Measurements from ENCODE around the gene SRRT. TPM values are rescaled to one million over a fixed set of nuclear protein-coding genes. Genes with fewer than 3 reads are reported as not detected.
A peak's percentile ranks its signal among the peaks of the same experiment; 100 is the strongest.
"Not testable (repeated sequence)": the region's sequence is repeated elsewhere in the genome, so short reads cannot be mapped to it uniquely, and the experiment has no call there.

SRRT gene
- total RNA-seq, 2 donors from 2014 or later, result 114 to 204 TPM

- intact Hi-C loops (cut with DNase I), result no loop called here
- Histone ChIP-seq H3K36me3 (no peaks in the 10 kb centered on the region), H3K27me3 (no peaks in the 10 kb centered on the region), H3K27ac (no peak overlapping the region), H3K4me1 (no peaks in the 10 kb centered on the region), H3K9me3 (no peaks in the 10 kb centered on the region), H3K9ac (ENCODE audit: low read depth in 2 of 2, low read length in 2 of 2) (no peak overlapping the region), H3K4me3 (no peak overlapping the region)
- DNase-seq, result no peak
- no peak for TF ChIP-seq CTCF (IDR thresholded peaks at IDR 0.05)
Measured at GRCh38 chr7:100908512-100908911, 33.6 kb downstream of the SRRT start.

GRCh38 chr7:100910443-100910842 is 35.5 kb downstream of the SRRT start:
- peak overlapping the region; percentile 32 for H3K27ac ChIP-seq
- H3K36me3 ChIP-seq; intact Hi-C loops (cut with DNase I); H3K4me3 ChIP-seq; H3K4me1 ChIP-seq; H3K27me3 ChIP-seq; H3K9ac ChIP-seq (ENCODE audit: low read depth in 2 of 2, low read length in 2 of 2); H3K9me3 ChIP-seq: not testable (repeated sequence)
- DNase-seq, result peak; percentile 49

- no peak for DNase-seq
- no peaks in the 10 kb centered on the region for H3K27me3 ChIP-seq
- intact Hi-C loops (cut with DNase I), result no loop called here
- peak overlapping the region; percentile 32 for H3K27ac ChIP-seq
- no peaks in the 10 kb centered on the region for H3K4me1 ChIP-seq
- no peak for TF ChIP-seq CTCF (IDR thresholded peaks at IDR 0.05)
- H3K4me3 ChIP-seq, result no peak overlapping the region
- no peaks in the 10 kb centered on the region for H3K36me3 ChIP-seq
- H3K9me3 ChIP-seq, result no peaks in the 10 kb centered on the region
- H3K9ac ChIP-seq (ENCODE audit: low read depth in 2 of 2, low read length in 2 of 2), result no peak overlapping the region
Measured at GRCh38 chr7:100911484-100911883, 36.6 kb downstream of the SRRT start.

GRCh38 chr7:100914208-100914878 is 39.4 kb downstream of the SRRT start:
- H3K4me1 ChIP-seq, result no peaks in the 10 kb centered on the region
- H3K27ac ChIP-seq, result no peak overlapping the region
- intact Hi-C loops (cut with DNase I), result no loop called here
- no peak overlapping the region for H3K9ac ChIP-seq (ENCODE audit: low read depth in 2 of 2, low read length in 2 of 2)
- no peak overlapping the region for H3K4me3 ChIP-seq
- no peaks in the 10 kb centered on the region for H3K9me3 ChIP-seq
- no peaks in the 10 kb centered on the region for H3K27me3 ChIP-seq
- TF ChIP-seq CTCF (IDR thresholded peaks at IDR 0.05), result no peak
- no peak for DNase-seq
- H3K36me3 ChIP-seq, result no peaks in the 10 kb centered on the region

GRCh38 chr7:100914879-100915447 is 40.1 kb downstream of the SRRT start:
- DNase-seq, result no peak

GRCh38 chr7:100919335-100919734 is 44.4 kb downstream of the SRRT start:
- H3K36me3 ChIP-seq; H3K27ac ChIP-seq; H3K27me3 ChIP-seq; DNase-seq; H3K9ac ChIP-seq (ENCODE audit: low read depth in 2 of 2, low read length in 2 of 2); H3K4me1 ChIP-seq; H3K9me3 ChIP-seq; intact Hi-C loops (cut with DNase I); H3K4me3 ChIP-seq: not testable (repeated sequence)

More at GRCh38 chr7:100914879-100915447, 40.1 kb downstream of the SRRT start:
- TF ChIP-seq CTCF (IDR thresholded peaks at IDR 0.05), result no peak
- intact Hi-C loops (cut with DNase I), result no loop called here
- H3K36me3 ChIP-seq, result no peaks in the 10 kb centered on the region
- no peaks in the 10 kb centered on the region for H3K27me3 ChIP-seq
- no peaks in the 10 kb centered on the region for H3K9me3 ChIP-seq
- no peak overlapping the region for H3K4me3 ChIP-seq
- H3K27ac ChIP-seq, result no peak overlapping the region
- no peak overlapping the region for H3K9ac ChIP-seq (ENCODE audit: low read depth in 2 of 2, low read length in 2 of 2)
- H3K4me1 ChIP-seq, result no peaks in the 10 kb centered on the region

- H3K9ac ChIP-seq (ENCODE audit: low read depth in 2 of 2, low read length in 2 of 2); H3K9me3 ChIP-seq; H3K27ac ChIP-seq; H3K36me3 ChIP-seq; H3K4me1 ChIP-seq; H3K4me3 ChIP-seq; H3K27me3 ChIP-seq; intact Hi-C loops (cut with DNase I); DNase-seq: not testable (repeated sequence)
Measured at GRCh38 chr7:100919779-100920437, 45.0 kb downstream of the SRRT start.
